ENCODE measurements around the gene CD300A. TPM values are rescaled to one million over a fixed set of nuclear protein-coding genes. Genes with fewer than 3 reads are reported as not detected.

CD300A gene
- total and polyA plus RNA-seq, 4 donors: 2.2 to 11.5 (median 8.0) TPM

GRCh38 chr17:74484066-74484465 is 17.6 kb downstream of the CD300A start:
- no peak overlapping the region for H3K4me3 ChIP-seq (ENCODE audit: low read depth in 1 of 3, low read length in 3 of 3)
- H3K27ac ChIP-seq (ENCODE audit: low read depth in 1 of 2, low read length in 2 of 2): no peak overlapping the region

GRCh38 chr17:74485022-74485743 is 18.7 kb downstream of the CD300A start:
- TF ChIP-seq RAD21 (IDR thresholded peaks at IDR 0.05) (no peak), TAF1 (conservative IDR thresholded peaks at IDR 0.05) (no peak), YY1 (IDR thresholded peaks at IDR 0.05) (no peak), SP1 (IDR thresholded peaks at IDR 0.05) (no peak), NR2F2 (IDR thresholded peaks at IDR 0.05) (no peak), FOXA1 (IDR thresholded peaks at IDR 0.05) (no peak), FOXA2 (IDR thresholded peaks at IDR 0.05) (no peak), MAX (IDR thresholded peaks at IDR 0.05) (no peak), EGR1 (IDR thresholded peaks at IDR 0.05; ENCODE audit: low read depth in 2 of 2) (no peak), HNF4A (conservative IDR thresholded peaks at IDR 0.05) (no peak)
- TF ChIP-seq, protein P1, sequence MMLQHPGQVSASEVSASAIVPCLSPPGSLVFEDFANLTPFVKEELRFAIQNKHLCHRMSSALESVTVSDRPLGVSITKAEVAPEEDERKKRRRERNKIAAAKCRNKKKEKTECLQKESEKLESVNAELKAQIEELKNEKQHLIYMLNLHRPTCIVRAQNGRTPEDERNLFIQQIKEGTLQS (IDR thresholded peaks at IDR 0.05): no peak
- Histone ChIP-seq H3K27ac (ENCODE audit: low read depth in 1 of 2, low read length in 2 of 2) (no peak overlapping the region), H3K4me1 (ENCODE audit: control insufficient read depth in 4 of 4, insufficient read depth in 4 of 4, low read length in 3 of 4) (no peaks in the 10 kb centered on the region), H3K36me3 (ENCODE audit: control insufficient read depth in 4 of 4, insufficient read depth in 3 of 4, low read depth in 1 of 4, low read length in 3 of 4) (peaks cover 0 to 2% (median 0%) of the 10 kb centered on the region in 4 donors), H3K27me3 (ENCODE audit: control insufficient read depth in 4 of 4, insufficient read depth in 4 of 4, low read length in 3 of 4) (no peaks in the 10 kb centered on the region), H3K4me3 (ENCODE audit: low read depth in 1 of 3, low read length in 3 of 3) (no peak overlapping the region), H3K9ac (ENCODE audit: low read depth in 1 of 2, low read length in 2 of 2) (no peak overlapping the region), H3K9me3 (ENCODE audit: control insufficient read depth in 4 of 4, low read length in 3 of 4) (no peaks in the 10 kb centered on the region)
- WGBS: 66% methylated on average over 9 of the region's 9 CpGs
- DNase-seq (ENCODE audit: low spot score): no peak

More at GRCh38 chr17:74484066-74484465, 17.6 kb downstream of the CD300A start:
- Histone ChIP-seq H3K9ac (ENCODE audit: low read depth in 1 of 2, low read length in 2 of 2) (no peak overlapping the region), H3K9me3 (ENCODE audit: control insufficient read depth in 4 of 4, low read length in 3 of 4) (no peaks in the 10 kb centered on the region), H3K27me3 (ENCODE audit: control insufficient read depth in 4 of 4, insufficient read depth in 4 of 4, low read length in 3 of 4) (no peaks in the 10 kb centered on the region), H3K36me3 (ENCODE audit: control insufficient read depth in 4 of 4, insufficient read depth in 3 of 4, low read depth in 1 of 4, low read length in 3 of 4) (peaks cover 0 to 2% (median 0%) of the 10 kb centered on the region in 4 donors), H3K4me1 (ENCODE audit: control insufficient read depth in 4 of 4, insufficient read depth in 4 of 4, low read length in 3 of 4) (no peaks in the 10 kb centered on the region)
- DNase-seq (ENCODE audit: low spot score): no peak
- WGBS: 82% methylated on average over 9 of the region's 9 CpGs
- TF ChIP-seq, protein P1 (IDR thresholded peaks at IDR 0.05): no peak
- TF ChIP-seq NR2F2 (IDR thresholded peaks at IDR 0.05) (no peak), MAX (IDR thresholded peaks at IDR 0.05) (no peak), SP1 (IDR thresholded peaks at IDR 0.05) (no peak), FOXA2 (IDR thresholded peaks at IDR 0.05) (no peak), TAF1 (conservative IDR thresholded peaks at IDR 0.05) (no peak), ZBTB33 (IDR thresholded peaks at IDR 0.05) (no peak), HNF4G (IDR thresholded peaks at IDR 0.05) (no peak)

DNA sequence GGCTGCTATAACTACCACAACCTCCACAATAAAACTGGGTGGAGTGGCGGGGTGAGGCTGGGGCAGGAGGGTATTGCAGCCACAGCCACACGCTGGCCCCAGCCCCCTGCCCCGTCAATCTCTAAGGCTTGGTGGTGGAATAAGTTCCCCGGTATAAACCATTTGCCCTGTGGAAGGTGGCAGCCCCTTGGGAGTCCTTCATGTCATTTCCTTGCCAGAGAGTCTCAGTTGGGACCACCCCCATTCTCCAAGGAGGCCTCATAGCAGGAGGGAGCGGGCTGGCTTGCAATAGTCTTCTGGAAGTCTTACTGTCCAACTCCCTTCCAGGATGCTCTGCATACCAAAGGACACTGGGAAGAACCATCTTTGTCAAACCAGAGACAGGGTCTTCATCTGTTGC is 19.4 kb downstream of the CD300A start:
- no peaks in the 10 kb centered on the region for H3K27me3 ChIP-seq (ENCODE audit: control insufficient read depth in 4 of 4, insufficient read depth in 4 of 4, low read length in 3 of 4)
- H3K4me1 ChIP-seq (ENCODE audit: control insufficient read depth in 4 of 4, insufficient read depth in 4 of 4, low read length in 3 of 4): no peaks in the 10 kb centered on the region
- DNase-seq (ENCODE audit: low spot score): no peak
- TF ChIP-seq RXRA (IDR thresholded peaks at IDR 0.05): no peak
- TF ChIP-seq FOXA1 (IDR thresholded peaks at IDR 0.05): no peak
- TF ChIP-seq FOXA2 (IDR thresholded peaks at IDR 0.05): no peak
- no peak for TF ChIP-seq ZBTB33 (IDR thresholded peaks at IDR 0.05)
- TF ChIP-seq NR2F2 (IDR thresholded peaks at IDR 0.05): no peak
- TF ChIP-seq JUND (IDR thresholded peaks at IDR 0.05): no peak
- TF ChIP-seq, protein P2, sequence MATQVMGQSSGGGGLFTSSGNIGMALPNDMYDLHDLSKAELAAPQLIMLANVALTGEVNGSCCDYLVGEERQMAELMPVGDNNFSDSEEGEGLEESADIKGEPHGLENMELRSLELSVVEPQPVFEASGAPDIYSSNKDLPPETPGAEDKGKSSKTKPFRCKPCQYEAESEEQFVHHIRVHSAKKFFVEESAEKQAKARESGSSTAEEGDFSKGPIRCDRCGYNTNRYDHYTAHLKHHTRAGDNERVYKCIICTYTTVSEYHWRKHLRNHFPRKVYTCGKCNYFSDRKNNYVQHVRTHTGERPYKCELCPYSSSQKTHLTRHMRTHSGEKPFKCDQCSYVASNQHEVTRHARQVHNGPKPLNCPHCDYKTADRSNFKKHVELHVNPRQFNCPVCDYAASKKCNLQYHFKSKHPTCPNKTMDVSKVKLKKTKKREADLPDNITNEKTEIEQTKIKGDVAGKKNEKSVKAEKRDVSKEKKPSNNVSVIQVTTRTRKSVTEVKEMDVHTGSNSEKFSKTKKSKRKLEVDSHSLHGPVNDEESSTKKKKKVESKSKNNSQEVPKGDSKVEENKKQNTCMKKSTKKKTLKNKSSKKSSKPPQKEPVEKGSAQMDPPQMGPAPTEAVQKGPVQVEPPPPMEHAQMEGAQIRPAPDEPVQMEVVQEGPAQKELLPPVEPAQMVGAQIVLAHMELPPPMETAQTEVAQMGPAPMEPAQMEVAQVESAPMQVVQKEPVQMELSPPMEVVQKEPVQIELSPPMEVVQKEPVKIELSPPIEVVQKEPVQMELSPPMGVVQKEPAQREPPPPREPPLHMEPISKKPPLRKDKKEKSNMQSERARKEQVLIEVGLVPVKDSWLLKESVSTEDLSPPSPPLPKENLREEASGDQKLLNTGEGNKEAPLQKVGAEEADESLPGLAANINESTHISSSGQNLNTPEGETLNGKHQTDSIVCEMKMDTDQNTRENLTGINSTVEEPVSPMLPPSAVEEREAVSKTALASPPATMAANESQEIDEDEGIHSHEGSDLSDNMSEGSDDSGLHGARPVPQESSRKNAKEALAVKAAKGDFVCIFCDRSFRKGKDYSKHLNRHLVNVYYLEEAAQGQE (IDR thresholded peaks at IDR 0.05): no peak
- no peak for TF ChIP-seq YY1 (IDR thresholded peaks at IDR 0.05)
- no peak for TF ChIP-seq EGR1 (IDR thresholded peaks at IDR 0.05; ENCODE audit: low read depth in 2 of 2)
- TF ChIP-seq GABPA (IDR thresholded peaks at IDR 0.05 in 1 of 2, conservative IDR thresholded peaks at IDR 0.05 in 1 of 2): no peak
- no peak for TF ChIP-seq SP1 (IDR thresholded peaks at IDR 0.05)
- no peak overlapping the region for H3K27ac ChIP-seq (ENCODE audit: low read depth in 1 of 2, low read length in 2 of 2)
- 94% methylated on average over 5 of the region's 5 CpGs for WGBS
- H3K4me3 ChIP-seq (ENCODE audit: low read depth in 1 of 3, low read length in 3 of 3): no peak overlapping the region
- no peaks in the 10 kb centered on the region for H3K9me3 ChIP-seq (ENCODE audit: control insufficient read depth in 4 of 4, low read length in 3 of 4)
- peaks cover 0 to 2% (median 0%) of the 10 kb centered on the region in 4 donors for H3K36me3 ChIP-seq (ENCODE audit: control insufficient read depth in 4 of 4, insufficient read depth in 3 of 4, low read depth in 1 of 4, low read length in 3 of 4)
- no peak overlapping the region for H3K9ac ChIP-seq (ENCODE audit: low read depth in 1 of 2, low read length in 2 of 2)

All from liver (tissue), 9 donors.